GM18499 (cell line): Measurements from ENCODE around the gene PHKG1.
"Not testable (repeated sequence)": the region's sequence is repeated elsewhere in the genome, so short reads cannot be mapped to it uniquely, and the experiment has no call there.

Experiments used
- ATAC-seq: cut with Tn5 transposase; IDR thresholded peaks from one replicate; pipeline ENCODE4 v1.9.1; 2021; ENCODE audit warnings: moderate number of reproducible peaks; ENCODE audit not compliant: insufficient read depth, unreplicated experiment

PHKG1 gene

GRCh38 chr7:56092789-56093531 is at the start of gene PHKG1:
Gene PHKG1 (minus strand): TSS chr7:56092952. CDS start chr7:56088941, 4,011 bp downstream.
- ATAC-seq: no peak

GRCh38 chr7:56131062-56131461 is 38.3 kb upstream of the PHKG1 start:
- not testable (repeated sequence) for ATAC-seq

GRCh38 chr7:56127241-56127975 is 34.7 kb upstream of the PHKG1 start:
- no peak for ATAC-seq

- ATAC-seq: no peak
These were observed 33.1 kb upstream of the PHKG1 start for GRCh38 chr7:56125831-56126230.

GRCh38 chr7:56124981-56125380 is 32.2 kb upstream of the PHKG1 start:
- ATAC-seq: no peak

- ATAC-seq: no peak
These were observed 28.7 kb upstream of the PHKG1 start for GRCh38 chr7:56121440-56121839.

GRCh38 chr7:56115852-56116538 is 23.2 kb upstream of the PHKG1 start, which contains the start of gene NUPR2:
Gene NUPR2 (minus strand): TSS chr7:56116417. CDS start chr7:56116314, 103 bp downstream.
- no peak for ATAC-seq

GRCh38 chr7:56112244-56112643 is 19.5 kb upstream of the PHKG1 start:
- ATAC-seq: not testable (repeated sequence)

- no peak for ATAC-seq
These were observed 17.9 kb upstream of the PHKG1 start for GRCh38 chr7:56110611-56111010.

- ATAC-seq: no peak
These were observed 15.2 kb upstream of the PHKG1 start for GRCh38 chr7:56107954-56108258.

- peak; percentile 99 for ATAC-seq
These were observed 13.6 kb upstream of the PHKG1 start, which contains the start of gene CHCHD2 for GRCh38 chr7:56106108-56107073. Gene CHCHD2 (minus strand): TSS chr7:56106476. CDS start chr7:56106413, 63 bp downstream.

GRCh38 chr7:56105508-56105907 is 12.8 kb upstream of the PHKG1 start:
- no peak for ATAC-seq

- ATAC-seq: not testable (repeated sequence)
These were observed 11.4 kb upstream of the PHKG1 start for GRCh38 chr7:56104138-56104537.

- no peak for ATAC-seq
These were observed 6.9 kb upstream of the PHKG1 start for GRCh38 chr7:56099653-56100052.

- not testable (repeated sequence) for ATAC-seq
These were observed 5.6 kb upstream of the PHKG1 start for GRCh38 chr7:56098187-56099008.

GRCh38 chr7:56097700-56098099 is 4.9 kb upstream of the PHKG1 start:
- ATAC-seq: no peak

- ATAC-seq: not testable (repeated sequence)
These were observed 364 bp downstream of the PHKG1 start for GRCh38 chr7:56092388-56092787.

GRCh38 chr7:56091591-56091990 is 1.2 kb downstream of the PHKG1 start:
- ATAC-seq: no peak

GRCh38 chr7:56087445-56087844 is 5.3 kb downstream of the PHKG1 start:
- ATAC-seq: no peak
